Neural progenitor cell (in vitro differentiated cells): Measurements from ENCODE around the gene RHBG.

Experiments
- CTCF ChIP-seq: fragments of 200-600 bp; sonication (generic); IDR thresholded peaks from 2 replicates; pipeline ENCODE4 v1.5.1; 2017; ENCODE audit warnings: antibody characterized with exemption, mild to moderate bottlenecking
- EZH2 ChIP-seq: fragments of 200-600 bp; sonication (generic); IDR thresholded peaks from 2 replicates; pipeline ENCODE4 v1.6.1; 2017; ENCODE audit warnings: antibody characterized with exemption, mild to moderate bottlenecking, moderate library complexity
- EZH2phosphoT487 ChIP-seq: fragments of 200-600 bp; sonication (generic); IDR thresholded peaks from 2 replicates; pipeline ENCODE4 v1.6.1; 2017; ENCODE audit warnings: antibody characterized with exemption

- no peak for TF ChIP-seq CTCF
- TF ChIP-seq EZH2: no peak
- no peak for TF ChIP-seq EZH2phosphoT487
Measured at GRCh38 chr1:156371553-156372264, 2.7 kb downstream of the RHBG start.
